ENCODE measurements around the gene GRB2.
"Not testable (repeated sequence)": the region's sequence is repeated elsewhere in the genome, so short reads cannot be mapped to it uniquely, and the experiment has no call there.

GRB2 gene

DNA sequence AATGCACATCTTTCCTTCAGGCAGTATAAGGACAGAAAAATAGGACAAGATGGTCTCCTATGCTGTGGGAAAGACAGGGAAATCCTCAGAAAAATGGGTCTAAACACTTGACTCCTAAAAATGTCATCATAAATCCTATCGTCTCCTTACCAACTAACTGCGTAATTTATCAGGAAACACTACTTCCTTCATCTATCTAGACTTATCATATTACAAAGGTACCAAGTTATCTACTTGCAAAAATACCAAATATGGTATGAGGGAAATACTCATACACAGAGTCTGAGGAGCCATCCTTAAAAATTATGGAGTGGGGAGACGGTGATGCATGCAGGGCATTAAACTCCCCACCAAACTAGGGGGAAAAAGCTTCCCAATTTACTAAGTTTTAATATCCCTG is 44.1 kb downstream of the GRB2 start:
- in situ Hi-C loops (cut with HindIII; ENCODE audit: low sequenced_read_pairs) = no loop called here

DNA sequence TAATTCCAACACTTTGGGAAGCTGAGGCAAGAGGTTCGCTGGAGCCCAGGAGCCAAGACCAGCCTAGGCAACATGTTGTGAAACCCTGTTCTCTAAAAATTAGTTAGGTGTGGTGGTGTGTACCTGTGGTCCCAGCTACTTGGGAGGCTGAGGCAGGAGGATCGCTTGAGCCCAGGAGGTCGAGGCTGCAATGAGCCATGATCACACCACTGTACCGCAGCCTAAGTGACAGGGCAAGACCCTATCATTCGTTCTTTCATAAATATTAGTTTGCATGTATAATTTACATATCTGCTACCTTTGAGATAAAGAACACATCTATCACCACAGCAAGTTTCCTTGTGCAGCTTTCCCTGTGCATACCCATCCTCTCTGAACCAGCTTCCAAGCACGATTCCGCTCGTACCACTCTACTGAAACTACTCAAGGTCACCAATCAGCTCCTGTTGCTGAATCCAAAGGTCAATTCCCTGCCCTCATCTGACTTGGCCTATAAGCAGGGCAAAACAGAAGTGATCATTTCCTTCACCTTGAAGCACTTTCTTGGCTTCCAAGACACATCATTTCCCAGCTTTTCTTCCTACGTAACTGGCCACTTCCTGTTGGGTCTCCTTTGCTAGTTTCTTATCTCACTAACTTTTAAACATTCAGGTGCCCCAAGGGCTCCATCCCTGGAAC is 49.1 kb downstream of the GRB2 start:
- in situ Hi-C loops (cut with HindIII; ENCODE audit: low sequenced_read_pairs) = no loop called here

DNA sequence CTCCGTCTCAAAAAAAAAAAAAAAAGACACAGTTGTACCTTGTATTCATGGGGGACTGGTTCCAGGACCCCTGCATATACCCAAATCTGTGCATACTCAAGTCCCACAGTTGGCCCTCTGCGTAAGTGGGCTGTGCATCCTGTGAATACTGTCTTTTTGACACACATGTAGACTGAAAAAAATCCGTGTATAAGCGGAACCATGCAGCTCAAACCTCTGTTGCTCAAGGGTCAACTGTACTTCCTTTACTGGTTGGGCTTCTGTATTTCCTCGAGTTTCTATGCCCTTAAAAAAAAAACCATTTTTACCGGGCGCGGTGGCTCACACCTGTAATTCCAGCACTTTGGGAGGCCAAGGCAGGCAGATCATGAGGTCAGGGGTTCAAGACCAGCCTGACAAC is 52.3 kb downstream of the GRB2 start:
- in situ Hi-C loops (cut with HindIII; ENCODE audit: low sequenced_read_pairs) = no loop called here

DNA sequence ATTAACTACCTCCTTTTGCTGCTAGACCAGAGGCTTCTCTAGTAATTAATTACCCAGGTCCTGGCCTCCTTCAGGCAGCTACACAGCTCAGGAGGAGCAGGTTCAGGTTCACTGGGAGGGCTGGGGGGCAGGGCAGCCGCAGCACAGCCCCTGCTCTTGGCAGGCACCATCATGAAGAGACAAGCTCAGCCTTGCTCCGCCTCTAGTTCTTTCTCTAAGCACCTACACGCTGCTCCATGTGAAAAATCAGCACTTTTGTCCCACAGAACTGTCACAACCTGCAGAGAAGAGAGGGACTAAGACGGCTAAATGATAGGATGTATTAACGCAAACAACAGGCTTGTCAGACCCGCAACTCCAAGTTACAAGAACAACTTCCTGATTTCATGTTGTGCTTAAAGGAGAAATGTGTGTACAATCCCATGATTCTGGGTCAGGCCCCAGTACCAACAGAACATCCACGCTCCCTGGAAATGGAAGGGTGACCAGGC is 53.4 kb downstream of the GRB2 start:
- in situ Hi-C loops (cut with HindIII; ENCODE audit: low sequenced_read_pairs) = no loop called here

DNA sequence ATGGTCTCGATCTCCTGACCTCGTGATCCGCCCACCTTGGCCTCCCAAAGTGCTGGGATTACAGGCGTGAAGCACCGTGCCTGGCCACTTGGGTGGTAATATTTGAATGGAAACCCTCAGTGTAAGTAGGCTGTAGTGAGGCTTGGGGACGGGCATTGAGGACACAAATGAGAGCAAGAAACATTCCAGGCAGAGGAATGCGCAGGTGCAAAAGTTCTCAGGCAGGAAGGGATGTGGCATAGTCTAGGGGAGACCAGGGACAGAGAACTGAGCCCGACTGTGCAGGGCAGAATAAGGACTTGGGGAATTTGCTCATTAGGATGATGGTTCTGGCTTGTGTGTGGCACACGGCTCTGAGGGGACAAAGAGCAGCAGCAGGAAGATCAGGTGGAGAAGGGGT is 54.8 kb downstream of the GRB2 start:
- in situ Hi-C loops (cut with HindIII; ENCODE audit: low sequenced_read_pairs) = no loop called here

DNA sequence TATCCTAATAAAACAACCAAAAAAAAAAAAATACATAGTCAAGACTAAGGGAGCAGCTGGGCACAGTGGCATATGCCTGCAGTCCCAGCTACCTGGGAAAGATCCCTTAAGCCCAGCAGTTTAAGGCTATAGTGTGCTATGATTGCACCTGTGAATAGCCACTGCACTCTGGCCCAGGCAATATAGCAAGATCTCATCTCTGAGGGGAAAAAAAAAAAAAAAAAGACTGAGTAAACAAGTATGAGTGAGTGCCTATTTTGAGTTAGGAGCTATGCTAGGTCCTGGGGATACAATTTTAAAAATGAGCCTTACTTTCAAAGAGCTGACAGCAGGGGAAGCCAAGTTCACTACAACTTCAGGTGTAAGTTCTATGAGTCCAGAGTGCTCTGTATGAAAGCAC is 55.4 kb downstream of the GRB2 start:
- in situ Hi-C loops (cut with HindIII; ENCODE audit: low sequenced_read_pairs) = no loop called here

DNA sequence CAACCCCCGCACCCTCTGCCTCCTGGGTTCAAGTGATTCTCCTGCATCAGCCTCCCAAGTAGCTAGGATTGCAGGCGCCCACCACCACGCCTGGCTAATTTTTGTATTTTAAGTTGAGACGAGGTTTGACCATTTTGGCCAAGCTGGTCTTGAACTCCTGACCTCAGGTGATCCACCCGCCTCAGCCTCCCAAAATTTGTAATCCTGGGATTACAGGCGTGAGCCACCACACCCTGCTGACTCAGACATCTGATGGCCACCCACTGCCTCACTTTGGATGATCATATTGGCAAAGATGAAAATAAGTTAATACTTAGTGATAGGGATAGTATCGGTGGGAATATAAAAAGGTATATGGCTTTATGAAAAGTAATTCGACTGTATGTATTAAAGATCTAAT is 55.9 kb downstream of the GRB2 start:
- in situ Hi-C loops (cut with HindIII; ENCODE audit: low sequenced_read_pairs) = no loop called here

DNA sequence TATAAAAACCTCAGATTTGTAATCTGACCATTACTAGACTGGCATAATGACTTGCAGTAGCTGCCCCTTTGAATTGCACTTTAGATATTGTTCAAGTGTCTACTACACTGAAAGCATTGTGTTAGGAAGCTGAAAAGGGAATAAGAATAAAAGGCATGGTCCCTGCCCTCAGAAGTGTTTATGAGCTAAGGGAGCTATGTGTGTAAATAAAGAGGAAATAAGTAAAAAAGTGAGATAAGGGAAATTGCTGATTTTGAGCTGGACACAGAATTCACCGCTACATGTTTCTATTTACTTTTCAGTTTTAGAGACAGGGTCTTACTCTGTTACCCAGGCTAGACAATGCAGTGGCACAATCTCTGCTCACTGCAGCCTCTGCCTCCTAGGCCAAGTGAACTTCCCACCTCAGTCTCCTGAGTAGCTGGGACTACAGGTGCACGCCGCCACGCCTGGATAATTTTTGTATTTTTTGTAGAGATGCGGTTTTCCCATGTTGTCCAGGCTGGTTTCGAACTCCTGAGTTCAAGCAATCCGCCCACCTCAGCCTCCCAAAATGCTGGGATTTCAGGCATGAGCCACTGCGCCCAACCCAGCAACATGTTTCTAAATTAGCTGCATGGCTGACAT is 57.0 kb downstream of the GRB2 start:
- in situ Hi-C loops (cut with HindIII; ENCODE audit: low sequenced_read_pairs) = no loop called here

DNA sequence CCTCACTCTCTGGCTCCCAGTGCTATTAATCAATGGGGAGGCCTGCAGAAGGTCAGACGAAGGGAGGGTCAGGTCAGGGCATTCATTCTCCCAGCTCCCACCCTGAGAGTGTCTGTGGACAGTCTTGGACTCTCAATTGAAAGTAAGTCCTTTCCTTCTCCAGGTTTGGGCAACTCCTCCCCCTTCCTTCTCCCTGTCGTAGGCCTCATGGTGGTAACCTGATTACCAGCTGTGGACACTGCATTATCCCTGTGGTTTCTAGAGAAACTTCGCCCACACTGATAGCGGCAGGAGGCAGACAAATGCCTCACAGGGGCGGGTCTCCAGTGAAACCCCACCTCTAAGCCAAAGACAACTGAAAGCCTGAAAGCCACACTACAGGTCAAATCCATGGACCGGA is 58.6 kb downstream of the GRB2 start:
- in situ Hi-C loops (cut with HindIII; ENCODE audit: low sequenced_read_pairs) = no loop called here

DNA sequence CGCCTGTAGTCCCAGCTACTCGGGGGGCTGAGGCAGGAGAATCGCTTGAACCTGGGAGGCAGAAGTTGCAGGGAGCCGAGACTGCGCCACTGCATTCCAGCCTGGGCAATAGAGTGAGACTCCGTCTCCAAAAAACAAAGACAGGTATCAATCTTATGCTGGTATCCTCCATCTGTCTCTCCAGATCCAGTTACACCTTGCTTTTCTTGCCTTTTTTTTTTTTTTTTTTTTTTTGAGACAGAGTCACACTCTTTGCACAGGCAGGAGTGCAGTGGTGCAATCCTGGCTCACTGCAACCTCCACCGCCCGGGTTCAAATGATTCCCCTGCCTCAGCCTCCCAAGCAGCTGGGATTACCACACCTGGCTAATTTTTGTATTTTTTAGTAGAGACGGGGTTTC is 59.1 kb downstream of the GRB2 start:
- in situ Hi-C loops (cut with HindIII; ENCODE audit: low sequenced_read_pairs) = not testable (repeated sequence)

DNA sequence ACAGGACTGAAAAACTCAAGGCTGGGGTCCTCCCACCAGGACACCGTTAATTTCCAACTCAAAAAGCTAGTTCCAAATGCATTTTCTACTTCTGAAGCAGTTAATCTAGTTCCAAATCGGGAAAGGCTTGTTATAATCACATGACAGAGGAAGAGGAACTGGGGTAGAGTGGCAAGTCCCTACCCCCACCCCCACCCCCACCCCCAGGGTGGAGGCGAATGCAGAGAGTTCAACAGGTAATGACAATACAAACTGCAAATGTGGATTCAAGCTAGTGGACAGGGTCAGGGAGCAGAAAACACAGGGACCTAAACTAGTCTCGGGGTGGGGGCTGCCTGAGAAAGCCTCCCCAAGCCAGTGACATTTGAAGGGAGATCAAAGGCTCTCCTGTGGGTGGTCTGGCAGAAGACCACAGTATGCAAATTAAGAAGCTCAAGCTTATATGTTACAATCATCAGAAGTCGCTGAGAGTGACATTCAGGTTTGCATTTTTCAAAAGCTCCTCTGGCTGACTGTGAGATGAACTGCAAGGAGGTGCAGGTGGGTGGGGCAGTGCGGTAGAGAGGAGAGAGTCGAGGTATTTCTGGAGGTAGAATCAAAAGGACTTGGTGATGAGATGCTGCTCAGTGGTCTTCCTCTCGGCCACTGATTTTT is 59.8 kb downstream of the GRB2 start:
- in situ Hi-C loops (cut with HindIII; ENCODE audit: low sequenced_read_pairs) = no loop called here

DNA sequence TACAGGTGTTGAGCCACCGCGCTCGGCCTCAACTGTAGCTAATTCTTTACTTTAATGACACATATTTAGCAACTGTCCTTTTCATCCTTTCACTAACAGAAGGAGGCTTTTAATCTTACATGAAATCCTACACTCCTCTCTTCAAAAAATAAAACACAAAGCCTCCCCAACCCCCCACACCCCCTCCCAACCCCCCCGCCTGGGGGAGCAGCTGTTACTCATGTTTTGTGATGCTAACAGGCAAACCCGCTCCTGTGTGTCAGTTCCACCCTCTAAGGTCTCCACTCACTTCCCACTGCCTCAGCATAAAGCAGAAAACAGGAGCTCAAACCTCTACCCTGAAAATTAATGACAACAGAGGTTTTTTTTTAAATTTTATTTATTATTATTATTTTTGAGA is 60.8 kb downstream of the GRB2 start:
- in situ Hi-C loops (cut with HindIII; ENCODE audit: low sequenced_read_pairs) = loop anchor here (5.0 kb wide), 1 partner anchor 48 kb away; no protein-coding TSS in a partner anchor

DNA sequence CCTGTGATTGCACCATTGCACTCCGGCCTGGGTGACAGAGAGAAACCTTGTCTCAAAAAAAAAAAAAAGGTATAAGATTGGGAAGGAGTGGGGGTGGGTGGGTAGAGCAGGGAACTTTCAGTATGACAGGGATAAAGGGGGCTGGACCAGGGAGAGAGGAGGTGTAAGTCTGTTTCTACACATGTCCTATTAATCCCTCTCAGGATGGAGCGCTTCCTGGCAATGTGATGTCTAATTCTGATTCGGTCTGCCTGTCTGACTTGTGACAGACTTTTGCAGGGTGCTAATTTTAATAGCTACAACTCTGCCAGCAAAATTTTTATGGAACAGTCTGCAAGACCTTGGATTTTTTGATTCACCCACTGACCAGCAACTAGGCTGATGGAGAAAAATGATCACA is 62.5 kb downstream of the GRB2 start:
- in situ Hi-C loops (cut with HindIII; ENCODE audit: low sequenced_read_pairs) = loop anchor here (5.0 kb wide), 1 partner anchor 49 kb away; no protein-coding TSS in a partner anchor

DNA sequence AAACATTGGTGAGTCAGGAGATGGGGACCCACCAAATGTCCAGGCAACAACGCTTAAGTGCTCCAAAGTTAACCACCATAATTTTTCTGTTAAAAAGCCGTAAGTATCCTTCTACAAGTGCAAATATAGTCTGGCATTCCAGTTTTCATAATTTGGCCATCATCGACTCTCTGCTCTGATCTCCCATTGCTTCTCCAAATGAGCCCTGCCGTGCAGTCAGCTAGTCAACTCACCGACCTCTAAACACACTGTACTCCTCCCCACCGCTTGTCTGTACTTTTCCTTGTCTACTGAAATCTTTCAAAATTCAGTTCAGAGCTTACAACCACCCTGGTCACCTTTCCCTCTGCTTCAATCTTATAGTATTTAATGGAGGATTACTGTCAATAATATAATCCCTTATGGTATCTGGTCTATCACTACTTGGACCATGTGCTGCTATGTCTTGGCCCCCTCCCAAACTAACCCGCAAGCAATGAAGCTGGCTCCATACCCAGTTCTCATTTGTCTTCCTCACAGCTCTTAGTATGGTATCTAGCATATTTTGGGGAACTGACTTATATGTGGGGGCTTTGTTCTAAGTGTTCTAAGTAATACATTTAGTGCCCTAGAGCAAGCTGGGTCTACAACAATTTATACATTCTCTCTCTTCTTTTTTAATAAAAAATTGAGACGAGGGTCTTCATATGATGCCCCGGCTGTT is 63.5 kb downstream of the GRB2 start:
- in situ Hi-C loops (cut with HindIII; ENCODE audit: low sequenced_read_pairs) = loop anchor here (5.0 kb wide), 1 partner anchor 50 kb away; no protein-coding TSS in a partner anchor

DNA sequence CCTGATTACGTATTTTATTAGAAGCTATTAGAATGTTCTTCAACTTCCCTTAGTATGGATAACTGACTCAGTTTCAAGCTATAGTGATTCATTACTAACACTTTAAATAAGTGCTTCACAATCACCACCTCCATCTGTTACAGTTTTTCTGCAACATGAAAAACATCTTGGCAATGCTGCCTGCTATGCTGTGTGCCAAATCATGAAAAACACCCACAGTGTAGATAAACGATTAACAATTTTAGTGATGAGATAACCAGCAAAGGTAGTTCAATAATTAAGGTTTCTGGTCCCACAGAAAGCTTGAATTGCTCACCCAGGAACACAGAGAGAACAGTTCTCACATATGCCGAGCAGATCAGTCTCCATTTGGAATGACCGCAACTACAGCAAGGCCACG is 64.8 kb downstream of the GRB2 start:
- in situ Hi-C loops (cut with HindIII; ENCODE audit: low sequenced_read_pairs) = loop anchor here (5.0 kb wide), 1 partner anchor 52 kb away; no protein-coding TSS in a partner anchor

DNA sequence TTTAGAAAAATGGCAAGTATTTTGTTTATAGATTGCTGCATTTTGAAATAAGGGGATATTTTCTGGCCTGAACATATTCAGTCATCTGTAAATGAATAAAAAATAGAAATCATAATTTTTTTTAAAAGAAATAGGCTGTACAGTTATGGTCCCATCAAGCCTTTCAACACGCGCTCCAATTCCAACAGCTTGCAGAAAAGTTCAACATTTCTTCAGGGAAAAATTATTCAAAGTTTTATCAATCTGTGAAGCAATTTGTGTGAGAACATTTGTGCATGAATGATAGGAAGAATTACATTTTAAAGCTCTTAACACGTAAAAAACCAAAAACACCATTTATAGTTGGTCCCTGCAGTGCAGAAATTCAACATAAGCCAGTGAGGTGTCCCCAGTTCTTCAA is 65.5 kb downstream of the GRB2 start:
- in situ Hi-C loops (cut with HindIII; ENCODE audit: low sequenced_read_pairs) = loop anchor here (5.0 kb wide), 1 partner anchor 52 kb away; no protein-coding TSS in a partner anchor

DNA sequence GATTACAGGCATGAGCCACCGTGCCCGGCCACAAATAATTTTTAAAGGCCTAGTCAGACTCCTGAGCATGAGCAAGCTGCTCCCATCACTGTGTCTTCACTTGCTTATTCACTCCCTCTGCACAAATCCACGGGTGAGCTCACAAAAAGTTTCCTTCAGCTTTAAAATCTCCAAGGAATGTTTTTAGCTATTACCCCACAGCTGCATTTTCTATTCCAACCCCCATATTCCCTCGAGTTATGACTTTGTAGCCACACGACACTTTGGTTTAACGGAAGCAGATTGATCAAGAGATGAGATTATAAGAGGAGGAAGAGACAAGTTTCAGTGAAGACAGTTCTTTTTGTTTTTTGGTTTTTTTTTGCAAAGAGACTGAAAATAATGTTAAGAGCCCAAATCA is 67.1 kb downstream of the GRB2 start:
- in situ Hi-C loops (cut with HindIII; ENCODE audit: low sequenced_read_pairs) = no loop called here

DNA sequence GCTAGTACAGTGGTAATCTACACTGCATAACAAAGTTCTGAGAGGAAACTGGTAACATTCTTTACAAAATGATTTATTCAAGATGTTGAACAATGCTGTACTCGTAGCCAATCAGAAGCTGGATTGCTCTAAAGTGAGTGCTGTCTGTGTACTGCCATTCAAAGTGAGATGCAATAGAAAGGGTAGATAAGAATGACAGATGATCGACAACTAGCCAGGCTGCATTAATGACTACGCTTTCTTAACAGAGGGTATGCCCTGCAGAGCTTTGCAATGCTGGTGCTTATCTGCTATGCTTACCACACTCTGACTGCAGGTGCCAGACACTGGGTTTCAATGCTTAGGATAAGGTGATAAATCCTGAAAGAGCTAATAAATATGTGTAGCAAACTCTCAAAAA is 70.2 kb downstream of the GRB2 start:
- in situ Hi-C loops (cut with HindIII; ENCODE audit: low sequenced_read_pairs) = no loop called here

DNA sequence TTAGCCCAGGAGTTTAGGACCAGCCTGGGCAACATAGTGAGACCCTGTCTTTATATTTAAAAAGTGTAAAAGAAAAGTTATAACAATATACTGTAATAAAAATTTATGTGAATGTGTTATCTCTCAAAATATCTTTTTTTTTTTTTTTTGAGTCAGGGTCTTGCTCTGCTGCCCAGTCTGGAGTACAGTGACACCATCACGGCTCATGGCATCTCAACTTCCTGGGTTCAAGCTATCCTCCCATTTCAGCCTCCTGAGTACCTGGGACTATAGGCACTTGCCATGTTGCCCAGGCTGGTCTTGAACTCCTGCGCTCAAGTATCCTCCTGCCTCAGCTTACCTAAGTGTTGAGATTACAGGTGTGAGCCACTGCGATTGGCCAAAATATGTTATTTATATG is 70.8 kb downstream of the GRB2 start:
- in situ Hi-C loops (cut with HindIII; ENCODE audit: low sequenced_read_pairs) = no loop called here

DNA sequence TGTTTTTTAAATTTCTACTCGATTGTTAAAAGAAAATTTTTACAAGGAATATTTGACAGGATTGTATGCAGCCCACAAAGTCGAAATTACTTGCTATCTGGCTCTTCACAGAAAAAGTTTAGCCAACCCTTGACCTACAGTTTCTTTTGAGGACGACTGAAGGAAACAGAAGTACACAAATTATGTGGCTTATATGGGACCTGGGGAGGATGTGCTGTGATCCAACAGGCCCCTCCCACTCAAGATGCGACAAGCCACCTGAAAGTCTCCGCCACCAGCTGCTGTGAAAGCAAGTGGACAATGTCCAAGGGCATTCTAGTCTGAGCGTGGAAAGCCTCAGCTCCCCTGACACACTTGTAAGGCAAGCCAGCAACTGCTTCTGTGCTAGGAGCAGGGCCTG is 73.8 kb downstream of the GRB2 start:
- in situ Hi-C loops (cut with HindIII; ENCODE audit: low sequenced_read_pairs) = no loop called here

DNA sequence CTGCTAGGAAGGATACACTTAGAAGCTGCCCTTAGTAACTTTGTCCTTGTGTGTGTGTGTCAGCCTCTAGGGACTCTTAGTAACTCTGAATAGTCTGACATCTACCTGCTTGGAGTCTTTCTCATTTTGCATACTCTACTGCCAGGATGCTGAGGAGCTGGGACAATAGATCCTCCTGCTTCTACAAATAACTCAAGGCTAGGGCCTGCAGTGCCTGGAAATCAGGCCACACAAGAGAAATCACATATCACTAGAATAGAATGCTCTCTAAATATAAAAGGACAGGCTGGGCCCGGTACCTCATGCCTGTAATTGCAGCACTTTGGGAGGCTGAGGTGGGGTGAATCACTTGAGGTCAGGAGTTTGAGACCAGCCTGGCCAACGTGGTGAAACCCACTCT is 77.7 kb downstream of the GRB2 start:
- in situ Hi-C loops (cut with HindIII; ENCODE audit: low sequenced_read_pairs) = no loop called here
